ENCODE data around the gene RAB40C.

DNA sequence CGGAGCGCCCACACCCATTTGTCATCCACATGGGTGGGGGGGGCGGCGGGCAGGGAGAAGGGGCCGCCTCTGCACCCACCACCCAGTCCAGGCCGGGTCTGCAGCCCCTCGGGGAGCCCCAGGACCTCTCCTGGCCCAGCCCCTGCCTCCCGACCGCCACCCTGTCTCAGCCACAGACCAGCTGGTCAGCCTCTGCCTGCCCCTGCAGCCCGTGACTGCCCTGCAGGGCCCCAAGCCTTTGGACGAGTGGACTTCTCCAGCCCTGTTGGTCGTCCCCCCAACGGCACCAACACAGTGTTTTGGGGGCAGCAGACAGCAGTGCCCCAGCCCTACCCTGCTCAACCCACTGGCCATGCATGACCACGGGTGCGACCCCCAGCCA is 28.5 kb upstream of the RAB40C start:
- TF ChIP-seq RAD21 (IDR thresholded peaks at IDR 0.05) (no peak), GABPA (IDR thresholded peaks at IDR 0.05 in 1 of 2, conservative IDR thresholded peaks at IDR 0.05 in 1 of 2) (no peak), TAF1 (conservative IDR thresholded peaks at IDR 0.05) (no peak), EGR1 (IDR thresholded peaks at IDR 0.05; ENCODE audit: low read depth in 2 of 2) (no peak), HNF4A (conservative IDR thresholded peaks at IDR 0.05) (no peak)
- TF ChIP-seq, protein P1, sequence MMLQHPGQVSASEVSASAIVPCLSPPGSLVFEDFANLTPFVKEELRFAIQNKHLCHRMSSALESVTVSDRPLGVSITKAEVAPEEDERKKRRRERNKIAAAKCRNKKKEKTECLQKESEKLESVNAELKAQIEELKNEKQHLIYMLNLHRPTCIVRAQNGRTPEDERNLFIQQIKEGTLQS (IDR thresholded peaks at IDR 0.05): no peak
- TF ChIP-seq, protein P2, sequence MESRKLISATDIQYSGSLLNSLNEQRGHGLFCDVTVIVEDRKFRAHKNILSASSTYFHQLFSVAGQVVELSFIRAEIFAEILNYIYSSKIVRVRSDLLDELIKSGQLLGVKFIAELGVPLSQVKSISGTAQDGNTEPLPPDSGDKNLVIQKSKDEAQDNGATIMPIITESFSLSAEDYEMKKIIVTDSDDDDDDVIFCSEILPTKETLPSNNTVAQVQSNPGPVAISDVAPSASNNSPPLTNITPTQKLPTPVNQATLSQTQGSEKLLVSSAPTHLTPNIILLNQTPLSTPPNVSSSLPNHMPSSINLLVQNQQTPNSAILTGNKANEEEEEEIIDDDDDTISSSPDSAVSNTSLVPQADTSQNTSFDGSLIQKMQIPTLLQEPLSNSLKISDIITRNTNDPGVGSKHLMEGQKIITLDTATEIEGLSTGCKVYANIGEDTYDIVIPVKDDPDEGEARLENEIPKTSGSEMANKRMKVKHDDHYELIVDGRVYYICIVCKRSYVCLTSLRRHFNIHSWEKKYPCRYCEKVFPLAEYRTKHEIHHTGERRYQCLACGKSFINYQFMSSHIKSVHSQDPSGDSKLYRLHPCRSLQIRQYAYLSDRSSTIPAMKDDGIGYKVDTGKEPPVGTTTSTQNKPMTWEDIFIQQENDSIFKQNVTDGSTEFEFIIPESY (IDR thresholded peaks at IDR 0.05): no peak

All from liver (tissue), 2 donors.